Measurements from ENCODE around the gene NT5E.
"Not testable (repeated sequence)": the region's sequence is repeated elsewhere in the genome, so short reads cannot be mapped to it uniquely, and the experiment has no call there.

The NT5E gene

DNA sequence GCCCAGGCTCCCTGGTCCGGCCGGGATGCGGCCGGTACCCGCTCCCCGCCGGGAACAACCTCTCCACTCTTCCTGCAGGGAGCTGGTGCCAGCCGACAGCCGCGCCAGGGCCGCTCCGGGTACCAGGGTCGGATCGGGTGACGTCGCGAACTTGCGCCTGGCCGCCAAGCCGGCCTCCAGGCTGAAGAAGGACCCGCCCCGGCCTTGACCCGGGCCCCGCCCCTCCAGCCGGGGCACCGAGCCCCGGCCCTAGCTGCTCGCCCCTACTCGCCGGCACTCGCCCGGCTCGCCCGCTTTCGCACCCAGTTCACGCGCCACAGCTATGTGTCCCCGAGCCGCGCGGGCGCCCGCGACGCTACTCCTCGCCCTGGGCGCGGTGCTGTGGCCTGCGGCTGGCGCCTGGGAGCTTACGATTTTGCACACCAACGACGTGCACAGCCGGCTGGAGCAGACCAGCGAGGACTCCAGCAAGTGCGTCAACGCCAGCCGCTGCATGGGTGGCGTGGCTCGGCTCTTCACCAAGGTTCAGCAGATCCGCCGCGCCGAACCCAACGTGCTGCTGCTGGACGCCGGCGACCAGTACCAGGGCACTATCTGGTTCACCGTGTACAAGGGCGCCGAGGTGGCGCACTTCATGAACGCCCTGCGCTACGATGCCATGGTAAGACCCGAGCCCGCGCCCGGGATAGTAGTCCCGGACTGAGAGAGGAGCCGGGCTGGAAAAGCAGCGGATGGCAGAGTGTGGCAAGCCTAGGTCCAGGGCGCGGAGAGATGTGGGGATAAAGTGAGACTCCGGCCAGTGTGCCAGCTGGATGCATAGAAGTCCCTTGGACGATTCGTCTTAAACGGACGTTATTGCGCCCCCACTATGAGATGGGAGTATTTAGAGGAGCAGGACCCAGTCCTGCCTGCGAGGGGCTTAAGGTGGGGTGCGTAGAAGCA is at the start of gene NT5E:
Gene NT5E (plus strand): TSS at position 266 of the 942 bp plus-strand sequence. CDS start 57 bp downstream, at position 323.
- Histone ChIP-seq H3K4me3 (peak within 1 kb of the TSS; percentile 40 to 61 (median 46)), H3K27ac (peak within 1 kb of the TSS; percentile 26 to 87 (median 81))

DNA sequence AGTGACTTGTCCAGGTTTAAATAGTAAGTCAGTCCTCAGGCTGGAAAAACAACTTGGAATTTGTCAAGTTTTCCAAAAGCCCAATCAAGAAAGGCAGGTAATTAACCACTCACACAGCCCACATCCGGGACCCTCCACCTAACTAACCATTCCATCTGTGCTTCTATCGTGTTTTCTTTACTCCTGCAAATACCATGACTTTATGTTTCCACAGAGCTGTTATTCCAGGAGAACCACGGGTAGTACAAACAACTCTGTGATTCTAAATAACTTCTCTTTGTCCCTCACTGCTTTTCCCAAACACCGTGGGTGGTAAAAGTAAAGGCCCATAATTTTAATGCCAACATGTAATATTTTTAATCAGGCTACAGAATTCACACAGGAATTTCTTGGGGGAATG is 49.6 kb upstream of the NT5E start:
- no peak overlapping the region for H3K4me3 ChIP-seq
- H3K27ac ChIP-seq = no peak overlapping the region

DNA sequence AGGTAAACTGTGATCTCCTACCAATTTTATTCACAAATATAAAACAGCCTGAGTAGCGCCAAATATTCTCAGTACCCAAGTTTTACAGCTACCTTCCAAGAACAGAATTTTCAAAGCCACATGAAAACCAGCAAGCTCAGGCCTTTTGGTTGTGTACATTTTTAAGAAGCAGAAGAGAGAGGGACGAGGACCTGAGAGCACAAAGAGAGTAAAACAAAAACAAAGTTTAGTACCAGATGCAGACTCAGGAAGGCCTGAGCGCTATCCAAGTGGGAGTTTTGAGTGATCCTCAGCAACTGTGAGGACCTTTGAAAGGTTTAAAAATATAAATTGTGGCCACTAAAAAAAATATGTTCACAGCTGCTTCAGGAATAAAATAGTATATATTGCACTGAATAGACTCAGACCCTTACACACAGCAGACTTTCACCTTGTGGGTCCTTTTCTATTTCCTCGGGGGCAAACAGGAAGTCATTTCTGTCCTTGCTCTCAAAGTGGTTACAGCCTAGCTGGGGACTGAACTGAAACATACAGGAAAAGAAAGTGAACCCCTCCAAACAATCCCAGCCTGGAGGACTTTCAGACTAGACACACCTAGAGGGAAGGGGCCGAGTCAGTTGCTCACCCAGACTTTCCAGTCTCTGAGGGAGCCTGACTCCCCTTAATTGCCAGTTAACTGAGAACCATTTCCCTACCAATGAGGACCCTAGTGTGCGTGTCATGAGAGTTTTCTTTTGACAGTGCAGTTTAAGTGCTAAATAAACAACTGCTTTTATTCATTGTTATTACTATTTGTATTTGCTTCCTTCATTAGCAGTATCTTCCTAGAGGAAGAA is 48.5 kb upstream of the NT5E start:
- Histone ChIP-seq H3K4me3 (no peak overlapping the region), H3K27ac (peak overlapping the region in 4 of 21 experiments; percentile 11 to 91 (median 57))

DNA sequence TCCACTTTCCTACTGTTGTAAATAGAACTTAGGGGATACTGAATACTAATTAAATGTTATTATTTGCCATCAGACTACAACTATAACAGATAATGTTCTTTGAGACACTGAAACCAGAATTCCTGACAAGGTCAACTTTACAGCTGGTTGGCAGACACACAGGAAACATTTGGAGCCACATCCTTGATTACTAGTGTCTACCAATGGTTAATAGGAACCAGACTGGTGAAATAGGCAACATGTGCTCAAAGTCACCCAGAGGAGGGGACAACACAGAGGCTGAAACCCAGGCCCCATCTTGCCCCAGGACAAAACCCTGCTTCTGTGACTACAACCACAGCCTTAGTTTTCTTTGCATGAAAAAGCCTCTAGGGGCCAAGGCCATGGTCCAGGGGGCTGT is 47.8 kb upstream of the NT5E start:
- H3K4me3 ChIP-seq = no peak overlapping the region
- H3K27ac ChIP-seq = peak overlapping the region in 8 of 21 experiments; percentile 8 to 91 (median 74)

DNA sequence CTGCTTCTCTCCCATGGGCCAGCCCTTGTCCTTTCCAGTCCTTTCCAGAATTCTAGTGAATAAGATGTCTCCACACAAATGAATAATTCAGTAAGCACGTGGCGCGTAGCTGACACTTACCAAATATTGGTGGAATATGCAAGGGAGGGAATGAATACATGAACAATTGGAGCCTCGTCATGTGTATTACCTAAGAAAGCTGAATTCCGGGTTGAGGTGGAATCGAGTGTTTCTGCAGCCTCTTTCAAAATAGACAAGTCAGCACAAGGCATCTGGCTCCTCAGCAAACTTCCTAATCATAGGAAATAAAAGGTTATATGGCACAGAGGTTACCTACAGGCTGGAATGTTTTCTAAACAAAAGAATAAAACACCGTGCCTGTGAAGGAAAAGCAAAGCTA is 47.0 kb upstream of the NT5E start:
- Histone ChIP-seq H3K4me3 (no peak overlapping the region), H3K27ac (peak overlapping the region in 15 of 21 experiments; percentile 9 to 91 (median 68))

DNA sequence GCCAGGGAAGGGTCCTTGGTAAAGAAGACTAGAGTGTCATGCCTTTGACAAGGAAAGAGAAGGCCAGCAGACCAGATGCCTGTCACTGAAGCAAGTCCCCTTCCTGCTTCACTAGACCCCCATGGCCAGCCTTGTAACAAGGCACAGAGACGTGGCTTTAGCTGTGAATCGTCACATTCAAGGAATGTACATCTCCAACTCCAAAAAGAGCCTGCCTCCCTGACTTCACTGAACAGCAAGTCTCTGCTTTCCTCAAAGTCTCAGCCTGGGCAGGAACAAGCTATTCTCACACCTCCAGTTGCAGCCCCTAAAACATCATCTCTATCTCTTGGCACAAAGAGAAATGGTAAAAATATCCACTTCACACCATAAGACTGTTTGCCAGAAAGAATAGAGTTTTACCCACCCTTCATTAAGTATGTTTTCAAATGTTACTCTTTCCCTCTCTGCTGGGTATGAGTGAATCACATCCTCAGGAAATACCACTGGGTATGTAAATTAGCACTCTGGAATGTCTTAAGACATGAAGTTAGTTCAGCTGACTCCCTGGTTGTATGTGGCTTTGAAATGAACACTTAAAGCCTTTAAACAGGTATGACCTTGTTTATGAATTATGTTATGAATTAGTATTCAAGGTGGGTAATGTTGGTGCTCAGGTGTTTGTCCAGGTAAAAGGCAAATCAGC is 46.4 kb upstream of the NT5E start:
- H3K27ac ChIP-seq = peak overlapping the region in 15 of 21 experiments; percentile 35 to 91 (median 71)
- H3K4me3 ChIP-seq = no peak overlapping the region

DNA sequence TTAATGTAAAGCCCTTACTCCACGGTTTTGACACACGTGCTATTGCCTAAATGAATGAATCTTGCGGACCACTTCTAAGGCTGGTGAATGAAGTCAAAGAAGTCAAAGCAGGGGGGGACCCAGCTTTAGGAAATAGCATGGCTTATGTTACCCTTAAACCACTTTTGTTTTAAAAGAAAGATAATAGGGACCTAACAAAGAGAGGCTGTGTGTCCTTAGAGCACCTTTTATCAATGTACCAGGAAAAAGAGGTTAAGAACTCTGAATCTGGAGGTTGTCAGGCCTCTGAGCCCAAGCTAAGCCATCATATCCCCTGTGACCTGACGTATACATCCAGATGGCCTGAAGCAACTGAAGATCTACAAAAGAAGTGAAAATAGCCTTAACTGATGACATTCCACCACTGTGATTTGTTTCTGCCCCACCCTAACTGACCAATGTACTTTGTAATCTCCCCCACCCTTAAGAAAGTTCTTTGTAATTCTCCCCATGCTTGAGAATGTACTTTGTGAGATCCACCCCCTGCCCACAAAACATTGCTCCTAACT is 45.8 kb upstream of the NT5E start:
- not testable (repeated sequence) for H3K4me3 ChIP-seq

DNA sequence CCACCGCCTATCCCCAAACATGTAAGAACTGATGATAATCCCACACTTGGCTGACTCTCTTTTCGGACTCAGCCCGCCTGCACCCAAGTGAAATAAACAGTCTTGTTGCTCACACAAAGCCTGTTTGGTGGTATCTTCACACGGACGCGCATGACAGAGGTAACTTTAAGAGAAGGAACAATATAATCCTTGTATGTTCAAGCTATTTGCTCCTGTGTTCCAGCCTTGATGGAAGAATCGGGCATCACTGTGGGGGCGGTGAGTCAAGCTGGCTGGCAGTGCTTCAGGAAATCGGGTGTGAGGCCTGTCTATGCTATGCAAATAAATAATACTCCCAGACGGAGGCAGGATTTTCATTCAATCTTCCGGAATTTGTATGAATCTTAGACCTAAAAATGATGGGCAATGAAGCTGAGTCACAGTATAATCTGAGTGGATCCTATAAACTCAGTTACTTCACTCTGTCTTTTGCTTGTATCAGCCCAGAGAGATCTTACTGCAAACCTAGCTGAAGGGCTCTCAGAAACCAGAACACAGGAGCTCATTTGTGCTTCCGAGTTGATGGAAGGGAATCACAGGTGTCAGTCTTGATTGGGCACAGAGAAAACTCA is 45.2 kb upstream of the NT5E start:
- Histone ChIP-seq H3K27ac (peak overlapping the region in 16 of 21 experiments; percentile 3 to 91 (median 50)), H3K4me3 (no peak overlapping the region)

More for the DNA sequence above, 45.8 kb upstream of the NT5E start:
- H3K27ac ChIP-seq = peak overlapping the region in 17 of 21 experiments; percentile 3 to 91 (median 53)

DNA sequence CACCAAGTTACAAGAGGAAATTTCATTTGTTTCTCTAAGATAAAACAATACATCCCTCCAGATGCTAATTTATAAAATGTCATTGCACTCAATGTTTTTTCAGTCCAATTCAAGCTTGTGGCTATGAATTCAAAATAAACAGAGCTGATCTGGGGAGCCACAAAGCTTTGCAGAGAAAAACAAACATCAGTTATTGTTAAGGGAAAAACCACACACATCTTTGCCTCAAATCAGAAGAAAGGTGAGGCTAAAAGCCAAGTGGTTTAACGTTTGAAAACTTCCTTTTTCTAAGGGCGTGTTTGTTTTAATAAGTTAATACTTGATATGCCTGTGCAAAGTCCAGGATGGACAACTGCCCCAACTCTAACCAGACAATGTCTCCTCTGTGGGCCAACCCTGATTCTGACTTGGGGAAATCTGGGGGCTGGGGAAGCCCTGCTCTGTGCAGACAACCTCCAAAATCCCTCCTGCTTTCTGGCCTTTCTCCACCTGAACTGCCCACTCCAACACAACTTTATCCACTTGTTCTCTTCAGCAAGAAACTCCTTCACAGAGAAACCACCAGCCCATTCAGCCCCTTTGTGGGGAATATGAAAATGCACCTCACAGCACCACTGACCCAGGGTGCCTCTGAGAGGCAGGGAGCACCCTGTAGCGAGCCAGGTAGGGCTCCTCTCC is 44.6 kb upstream of the NT5E start:
- Histone ChIP-seq H3K27ac (peak overlapping the region in 10 of 21 experiments; percentile 2 to 91 (median 46)), H3K4me3 (no peak overlapping the region)

DNA sequence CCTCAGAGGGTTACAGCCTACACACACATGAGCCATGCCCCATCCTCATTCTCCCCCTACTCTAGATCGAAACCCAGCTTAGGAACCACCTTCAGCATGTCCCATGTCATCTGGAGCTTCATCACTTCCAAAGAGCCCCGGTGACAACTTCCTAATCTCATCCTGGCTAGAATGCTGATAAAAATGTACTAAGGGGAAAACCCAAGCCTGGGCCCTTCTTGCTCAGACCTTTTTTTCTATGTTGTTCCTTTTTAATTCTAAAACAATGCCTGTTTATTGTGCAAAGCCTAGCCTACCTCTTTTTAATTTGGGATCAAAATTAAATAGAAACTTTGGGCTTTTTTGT is 44.1 kb upstream of the NT5E start:
- H3K4me3 ChIP-seq = no peak overlapping the region
- peak overlapping the region in 5 of 21 experiments; percentile 2 to 91 (median 49) for H3K27ac ChIP-seq

DNA sequence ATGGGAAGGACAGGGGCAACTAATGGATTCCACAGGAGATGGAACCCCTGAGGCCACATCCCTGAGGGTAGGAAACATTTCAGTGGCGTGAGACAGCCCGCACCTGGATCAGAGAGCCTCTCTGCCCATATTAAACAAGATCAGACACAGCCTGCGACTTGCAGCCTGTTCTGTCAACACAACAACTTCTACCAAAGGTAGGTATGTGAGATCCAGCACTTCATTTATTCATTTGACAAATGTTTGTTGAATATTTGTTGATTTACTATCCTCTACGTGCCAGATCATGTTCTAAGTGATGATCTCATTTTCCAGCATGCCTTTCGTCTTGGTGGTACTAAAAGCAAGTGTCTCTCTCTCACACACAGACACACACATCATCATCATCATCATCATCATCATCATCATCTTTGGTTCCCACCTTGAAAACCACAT is 43.2 kb upstream of the NT5E start:
- no peak overlapping the region for H3K4me3 ChIP-seq
- H3K27ac ChIP-seq = no peak overlapping the region

DNA sequence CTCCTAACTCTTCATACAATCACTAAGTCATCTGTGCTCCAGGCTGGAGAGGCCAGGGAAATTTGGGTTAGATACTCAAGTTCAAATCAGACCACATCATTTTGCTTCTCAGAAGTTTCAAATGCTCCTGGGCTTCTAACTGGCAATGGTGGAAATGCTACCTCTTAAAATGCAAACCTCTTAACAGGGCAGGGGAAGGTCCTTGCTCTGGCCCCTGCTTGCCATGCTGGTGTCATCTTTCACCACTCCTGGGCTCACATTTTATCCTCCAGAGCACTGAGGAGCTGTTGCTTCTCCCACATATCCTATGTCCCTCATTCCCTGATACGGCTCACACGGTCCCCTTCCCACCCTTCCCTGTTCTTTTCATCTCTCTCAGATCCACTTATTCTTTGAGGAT is 41.8 kb upstream of the NT5E start:
- Histone ChIP-seq H3K4me3 (no peak overlapping the region), H3K27ac (no peak overlapping the region)

DNA sequence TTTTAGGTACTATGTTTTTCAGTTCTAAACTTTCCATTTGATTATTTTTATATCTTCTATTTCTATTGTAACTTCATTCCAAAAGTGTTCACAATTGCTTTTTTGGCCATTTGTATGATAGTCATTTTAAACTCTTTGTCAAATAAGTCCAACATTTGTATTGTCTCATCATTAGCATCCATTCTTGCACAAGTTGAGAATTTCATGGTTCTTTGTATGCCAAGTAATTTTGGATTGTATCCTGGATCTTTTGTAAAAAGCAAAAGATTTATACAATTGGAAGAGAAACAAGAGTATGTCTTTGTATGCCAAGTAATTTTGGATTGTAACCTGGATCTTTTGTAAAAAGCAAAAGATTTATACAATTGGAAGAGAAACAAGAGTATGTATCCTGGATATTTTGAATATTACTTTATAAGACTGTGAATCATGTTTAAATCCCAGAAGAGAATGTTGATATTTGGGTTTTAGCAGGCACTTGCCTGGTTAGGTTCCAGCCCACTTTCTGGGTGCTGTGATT is 36.9 kb upstream of the NT5E start:
- Histone ChIP-seq H3K4me3 (no peak overlapping the region), H3K27ac (no peak overlapping the region)

DNA sequence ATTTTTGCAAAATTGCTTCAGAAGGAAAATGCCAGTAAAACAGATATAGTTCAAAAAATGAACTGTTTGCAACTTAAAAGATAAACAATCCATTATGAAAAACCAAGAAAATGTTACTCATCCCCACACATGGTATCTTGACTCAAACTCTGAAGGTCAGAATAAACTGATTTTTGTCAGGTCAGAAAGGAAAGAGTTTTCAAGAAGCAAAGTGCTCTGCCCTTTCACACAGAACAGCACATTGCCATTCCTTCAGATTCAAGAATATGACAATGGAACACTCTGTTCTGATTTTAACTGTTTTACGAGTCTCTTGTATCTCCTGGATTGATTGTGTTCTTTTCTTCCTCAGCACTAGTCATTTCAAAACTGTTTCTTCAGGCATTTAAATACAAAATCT is 33.8 kb upstream of the NT5E start:
- H3K4me3 ChIP-seq = no peak overlapping the region
- H3K27ac ChIP-seq = peak overlapping the region in 4 of 21 experiments; percentile 13 to 67 (median 21)

DNA sequence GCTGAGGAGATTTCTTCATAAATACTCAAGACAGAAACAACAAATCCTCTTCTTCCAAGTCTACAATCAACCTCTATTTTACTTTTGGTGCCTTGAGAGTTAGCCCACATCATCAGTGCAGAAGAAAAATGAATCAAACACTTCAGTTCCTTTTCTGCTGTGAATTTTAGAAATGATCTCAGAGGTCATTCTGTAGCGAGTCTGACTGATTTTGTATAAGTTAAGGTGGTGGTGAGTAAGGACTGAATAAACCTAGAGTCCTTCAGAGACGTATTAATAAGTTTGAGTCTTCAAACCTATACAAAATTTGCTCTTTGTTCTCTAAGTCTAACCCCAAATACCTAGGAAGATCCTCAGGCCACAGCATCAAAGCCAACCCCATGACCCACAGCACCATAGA is 33.1 kb upstream of the NT5E start:
- peak overlapping the region in 4 of 21 experiments; percentile 9 to 67 (median 21) for H3K27ac ChIP-seq

DNA sequence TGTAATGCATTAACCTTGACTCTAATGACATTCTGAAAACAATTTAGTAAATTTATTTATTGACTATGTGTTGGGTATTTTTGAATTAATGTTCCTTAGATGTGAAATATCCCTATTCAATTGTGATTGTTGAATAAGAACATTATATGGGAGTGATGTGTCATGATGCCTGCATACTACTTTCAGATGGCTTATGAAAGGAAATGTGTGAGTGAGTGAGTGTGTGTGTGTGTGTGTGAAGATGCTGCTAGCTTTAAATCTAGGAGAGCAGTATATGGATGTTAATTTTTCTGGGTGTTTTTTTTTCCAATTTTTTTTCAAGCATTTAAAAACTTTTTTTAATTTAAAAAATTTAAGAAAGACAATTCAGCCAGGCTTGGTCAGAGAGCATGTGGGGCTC is 32.5 kb upstream of the NT5E start:
- H3K4me3 ChIP-seq = no peak overlapping the region
- peak overlapping the region in 1 of 21 experiments; percentile 16 for H3K27ac ChIP-seq

More for the DNA sequence above, 33.1 kb upstream of the NT5E start:
- no peak overlapping the region for H3K4me3 ChIP-seq

DNA sequence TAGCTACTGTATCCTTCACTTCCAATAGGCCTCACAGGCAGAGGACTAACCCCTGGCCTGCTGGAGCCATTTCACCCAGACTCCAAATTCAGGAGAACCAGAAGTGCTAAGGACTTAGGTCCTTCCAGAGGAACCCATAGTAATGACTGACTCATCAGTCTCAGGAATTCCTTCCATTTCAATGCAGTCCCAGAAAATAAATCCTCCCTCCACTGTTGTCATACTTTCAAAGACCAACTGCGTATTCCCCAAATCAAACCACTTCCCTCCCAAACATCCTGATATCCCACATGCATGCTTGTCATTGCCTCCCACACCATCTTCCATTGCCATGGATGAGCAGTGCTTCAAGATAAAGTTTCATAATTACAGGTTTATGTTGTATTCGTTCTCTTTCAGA is 31.8 kb upstream of the NT5E start:
- peak overlapping the region in 1 of 21 experiments; percentile 30 for H3K27ac ChIP-seq

More for the DNA sequence above, 31.8 kb upstream of the NT5E start:
- no peak overlapping the region for H3K4me3 ChIP-seq
